ENCODE results near the gene GRK6.

Gene GRK6

DNA sequence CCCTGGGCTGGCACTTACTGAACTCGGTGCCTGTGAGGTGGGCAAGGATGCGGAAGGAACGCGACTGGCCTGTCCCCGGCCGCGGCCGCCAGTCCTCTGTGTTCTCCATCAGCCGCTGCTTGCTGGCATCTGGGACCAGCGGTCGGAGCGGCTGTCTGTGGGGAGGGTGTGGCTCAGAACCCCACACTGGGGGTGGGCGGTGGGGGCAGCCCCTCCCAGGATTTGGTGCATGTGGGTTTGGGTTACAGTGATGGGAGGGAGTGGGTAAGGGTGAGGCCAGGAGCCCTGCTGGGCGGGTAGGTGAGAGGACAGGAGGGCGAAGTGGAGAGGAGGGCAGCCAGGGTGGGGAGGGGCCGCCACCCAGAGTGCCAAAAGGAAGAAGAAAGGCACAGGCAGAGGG lies 64.5 kb downstream of the GRK6 start:
- DNase-seq = no peak
- Mint-ChIP-seq H3K4me3 (no peak overlapping the region), H3K27me3 (no peaks in the 10 kb centered on the region), H3K4me1 (ENCODE audit: low read depth) (peaks cover 30% of the 10 kb centered on the region), H3K9me3 (no peaks in the 10 kb centered on the region), H3K36me3 (ENCODE audit: low read depth) (peaks cover 42% of the 10 kb centered on the region), H3K27ac (no peak overlapping the region)

DNA sequence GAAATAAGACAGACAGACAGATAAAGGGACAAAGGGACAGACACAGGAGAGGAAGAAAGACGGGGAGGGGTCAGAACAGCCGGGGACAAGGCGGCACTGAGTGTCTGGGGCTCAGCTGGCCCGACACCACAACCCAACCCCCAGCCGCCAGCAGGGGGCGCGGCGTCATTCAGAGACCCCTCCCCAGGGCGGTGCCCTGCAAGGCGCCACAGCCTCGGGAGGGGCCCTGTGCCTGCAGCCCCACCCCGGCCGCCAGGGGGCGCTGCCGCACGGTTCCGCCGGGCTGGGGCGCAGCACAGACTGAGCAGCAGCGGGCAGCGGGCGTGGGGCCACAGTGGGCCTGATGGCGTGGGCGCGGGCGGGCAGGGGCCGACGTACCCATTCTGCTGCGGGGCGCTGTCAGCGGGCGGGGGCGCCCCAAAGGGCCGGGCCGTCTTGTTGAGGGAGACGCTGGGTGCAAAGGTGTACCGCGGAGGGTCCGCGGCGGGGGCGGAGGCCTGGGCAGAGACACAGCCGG lies 65.0 kb downstream of the GRK6 start:
- peaks cover 34% of the 10 kb centered on the region for H3K4me1 Mint-ChIP-seq (ENCODE audit: low read depth)
- DNase-seq = no peak
- H3K4me3 Mint-ChIP-seq = no peak overlapping the region
- no peaks in the 10 kb centered on the region for H3K9me3 Mint-ChIP-seq
- H3K36me3 Mint-ChIP-seq (ENCODE audit: low read depth) = peaks cover 42% of the 10 kb centered on the region
- H3K27ac Mint-ChIP-seq = no peak overlapping the region
- H3K27me3 Mint-ChIP-seq = no peaks in the 10 kb centered on the region

DNA sequence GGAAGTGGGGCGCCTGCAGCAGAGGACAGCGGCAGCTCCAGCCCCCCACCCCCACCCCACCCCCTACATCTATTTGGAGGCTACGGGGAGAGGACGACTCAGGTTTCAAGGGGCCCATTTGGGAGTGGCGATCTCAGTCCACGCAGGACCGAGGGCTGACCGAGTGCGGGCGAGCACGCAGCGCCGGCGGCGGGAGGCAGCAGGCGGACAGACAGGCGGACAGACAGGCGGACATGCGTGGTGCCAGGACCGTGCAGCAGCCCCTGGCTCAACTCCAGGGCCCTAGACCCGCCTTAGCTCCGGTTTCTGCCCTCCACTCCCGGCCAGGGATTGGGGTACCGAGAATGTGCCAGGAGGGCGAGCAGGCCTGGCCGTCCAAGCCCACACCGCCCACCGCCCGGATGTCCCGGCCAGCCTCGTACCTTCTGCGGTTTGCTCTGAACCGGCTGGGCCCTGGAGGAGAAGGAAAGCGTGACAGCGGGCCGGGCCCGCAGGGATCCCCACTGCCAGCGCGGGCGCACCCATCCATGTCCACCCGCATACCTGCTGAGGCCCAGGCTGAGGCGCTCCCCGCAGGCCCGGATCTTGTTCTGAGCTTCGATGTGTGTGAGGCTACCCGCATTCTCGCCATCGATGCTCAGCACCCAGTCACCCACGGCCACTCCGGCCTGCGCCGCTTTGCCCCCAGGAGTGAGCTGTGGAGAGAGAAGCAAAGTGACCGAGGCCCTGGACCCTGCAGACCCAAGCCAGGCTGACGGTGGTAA lies 65.7 kb downstream of the GRK6 start:
- H3K4me3 Mint-ChIP-seq = no peak overlapping the region

More for the DNA sequence above, 65.7 kb downstream of the GRK6 start:
- H3K27ac Mint-ChIP-seq = peak overlapping the region; percentile 14
- H3K27me3 Mint-ChIP-seq = no peaks in the 10 kb centered on the region
- no peak for DNase-seq
- H3K9me3 Mint-ChIP-seq = no peaks in the 10 kb centered on the region
- H3K4me1 Mint-ChIP-seq (ENCODE audit: low read depth) = peaks cover 34% of the 10 kb centered on the region
- peaks cover 40% of the 10 kb centered on the region for H3K36me3 Mint-ChIP-seq (ENCODE audit: low read depth)

All from activated T-cell treated with anti-CD3 and anti-CD28 coated beads, Interleukin-2, amount 50 U/mL, for 24 hours (primary cell).